GM12892 (cell line): ENCODE measurements around the gene CCDC38.

Source experiments
- POLR2A ChIP-seq: IDR thresholded peaks from 2 replicates; pipeline ENCODE4 v1.6.1; 2011; ENCODE audit warnings: low read depth, low read length, control low read depth
- POLR2AphosphoS5 ChIP-seq: IDR thresholded peaks from 2 replicates; pipeline ENCODE4 v1.6.1; 2011; ENCODE audit warnings: low read depth, low read length, control low read depth
- TAF1 ChIP-seq: IDR thresholded peaks from 2 replicates; pipeline ENCODE4 v1.6.1; 2011; ENCODE audit warnings: low read depth, mild to moderate bottlenecking, control low read depth, low read length, borderline replicate concordance

GRCh38 chr12:95882873-95883272, 59.5 kb downstream of the CCDC38 start:
- TF ChIP-seq POLR2A (no peak), POLR2AphosphoS5 (no peak), TAF1 (no peak)
